B cell (primary cell): ENCODE measurements around the gene TMEM107. TPM values are rescaled to one million over a fixed set of nuclear protein-coding genes. Genes with fewer than 3 reads are reported as not detected.

Experiments used
- ATAC-seq: fragments of 200-7000 bp; cut with Tn5 transposase; one replicate; pipeline ENCODE4 v1.10.0; 2021; ENCODE audit warnings: low read depth, mild to moderate bottlenecking, moderate number of reproducible peaks, moderate library complexity
- CTCF ChIA-PET: fragments of 350-600 bp; sonication (Branson Sonifier 250); formaldehyde crosslinking; loops from one replicate; lab custom pipeline; 2021; ENCODE audit warnings: antibody characterized with exemption, inconsistent platforms; lab: Charles Lee
- POLR2A ChIA-PET: fragments of 350-600 bp; sonication (Branson Sonifier 250); formaldehyde crosslinking; loops from one replicate; lab custom pipeline; 2021; ENCODE audit warnings: antibody characterized with exemption; lab: Charles Lee
- DNase-seq: peaks from one replicate; pipeline ENCODE4 v3.0.0; 2013
- H2AFZ ChIP-seq: 2 replicates; pipeline ENCODE4 v1.6.1; 2012; ENCODE audit warnings: mild to moderate bottlenecking, low read depth, low read length; ENCODE audit not compliant: insufficient read depth, poor library complexity, severe bottlenecking
- H3K27ac ChIP-seq, 2 donors: 1 replicate in 1 of 2; 2 replicates in 1 of 2; pipeline ENCODE4 v1.5.1; 2012 to 2013; ENCODE audit warnings: low read length in 2 of 2, mild to moderate bottlenecking in 2 of 2, moderate library complexity in 1 of 2
- H3K27me3 ChIP-seq, 4 experiments: fragments of 200-600 bp in 1 of 4; sonication (generic) in 1 of 4; replicated peaks in 1 of 4; 1 replicate in 2 of 4; 2 replicates in 2 of 4; pipeline versions ENCODE4 v1.6.1 to v1.7.0; 2013 to 2016; ENCODE audit warnings: low read length in 3 of 4, mild to moderate bottlenecking in 2 of 4, mixed read lengths in 1 of 4, moderate library complexity in 1 of 4; ENCODE audit not compliant: insufficient read depth in 4 of 4, control insufficient read depth in 3 of 4; ENCODE audit errors: control extremely low read depth in 1 of 4
- H3K36me3 ChIP-seq, 2 experiments: replicated peaks in 1 of 2; 1 replicate in 1 of 2; 2 replicates in 1 of 2; pipeline versions ENCODE4 v1.6.1 to v1.7.1; 2013; ENCODE audit warnings: low read length in 1 of 2; ENCODE audit not compliant: insufficient read depth in 2 of 2, control insufficient read depth in 1 of 2; ENCODE audit errors: control extremely low read depth in 1 of 2, extremely low read depth in 1 of 2
- H3K4me1 ChIP-seq, 2 donors: fragments of 200-600 bp in 1 of 2; sonication (generic) in 1 of 2; 1 replicate in 1 of 2; 2 replicates in 1 of 2; pipeline versions ENCODE4 v1.5.1 to v1.6.1; 2013 to 2017; ENCODE audit warnings: low read length in 2 of 2; ENCODE audit not compliant: control insufficient read depth in 2 of 2, insufficient read depth in 2 of 2
- H3K4me2 ChIP-seq: replicated peaks from 2 replicates; pipeline ENCODE3; 2012; ENCODE audit warnings: mild to moderate bottlenecking, low read depth, low read length; ENCODE audit not compliant: poor library complexity, severe bottlenecking
- H3K4me3 ChIP-seq, 5 experiments: fragments of 200-600 bp in 1 of 5; sonication (generic) in 1 of 5; 1 replicate in 3 of 5; 2 replicates in 2 of 5; pipeline versions ENCODE4 v1.5.1 to v1.7.0; 2011 to 2016; ENCODE audit warnings: low read length in 4 of 5, mild to moderate bottlenecking in 4 of 5, low read depth in 2 of 5, control low read depth in 1 of 5, moderate library complexity in 1 of 5; ENCODE audit not compliant: insufficient read depth in 1 of 5; ENCODE audit errors: control extremely low read depth in 1 of 5, extremely low read depth in 1 of 5
- H3K79me2 ChIP-seq: fragments of 200-600 bp; sonication (generic); one replicate; pipeline ENCODE4 v1.6.0; 2016; ENCODE audit warnings: low read length; ENCODE audit not compliant: control insufficient read depth, insufficient read depth
- H3K9ac ChIP-seq: fragments of 200-600 bp; sonication (generic); 2 replicates; pipeline ENCODE4 v1.6.1; 2017; ENCODE audit warnings: mild to moderate bottlenecking, low read length, moderate library complexity
- H3K9me3 ChIP-seq, 3 donors: one replicate each; pipeline versions ENCODE4 v1.6.1 to v1.7.1; 2013; ENCODE audit warnings: low read length in 2 of 3; ENCODE audit not compliant: control insufficient read depth in 2 of 3, insufficient read depth in 1 of 3; ENCODE audit errors: control extremely low read depth in 1 of 3
- H4K20me1 ChIP-seq: 2 replicates; pipeline ENCODE4 v1.6.0; 2012; ENCODE audit warnings: mild to moderate bottlenecking, low read length; ENCODE audit not compliant: insufficient read depth, control insufficient read depth, poor library complexity, severe bottlenecking
- H3K27ac Mint-ChIP-seq: one replicate; pipeline ENCODE4 v1.8.0; 2021; ENCODE audit warnings: mixed read lengths
- H3K27me3 Mint-ChIP-seq: one replicate; pipeline ENCODE4 v1.8.0; 2021; ENCODE audit warnings: mixed read lengths
- H3K4me1 Mint-ChIP-seq: one replicate; pipeline ENCODE4 v1.8.0; 2021; ENCODE audit warnings: mixed read lengths
- H3K4me3 Mint-ChIP-seq: one replicate; pipeline ENCODE4 v1.8.0; 2021; ENCODE audit warnings: mixed read lengths
- H3K9me3 Mint-ChIP-seq: one replicate; pipeline ENCODE4 v1.8.0; 2022; ENCODE audit warnings: mixed read lengths; ENCODE audit not compliant: insufficient read depth
- CTCF ChIP-seq: fragments of 200-600 bp; IDR thresholded peaks from one replicate; pipeline ENCODE4 v1.8.0; 2022; ENCODE audit warnings: antibody characterized with exemption, mild to moderate bottlenecking
- EZH2 ChIP-seq: IDR thresholded peaks from 2 replicates; pipeline ENCODE4 v1.6.1; 2012; ENCODE audit warnings: borderline replicate concordance, low read depth, mild to moderate bottlenecking, moderate library complexity, low read length; ENCODE audit not compliant: insufficient read depth, poor library complexity, severe bottlenecking
- WGBS: methylation state at CpG from one replicate; pipeline ENCODE4 v1.1.5; 2013; ENCODE audit warnings: missing lambda C conversion rate; ENCODE audit not compliant: insufficient coverage; 5-methylcytosine and 5-hydroxymethylcytosine counted together
- intact Hi-C: fragments of 100-400 bp; cut with micrococcal nuclease; formaldehyde crosslinking; loops from one replicate; pipeline ENCODE4 v1.10.0; 2022
- polyA plus RNA-seq: library from polyadenylated mRNA; depleted of rRNA; stranded (reverse); fragments of >200 nt; gene quantifications from 2 replicates; pipeline ENCODE4 v1.2.3, GENCODE V29; 2012
- total RNA-seq, 2 donors: library from RNA; stranded (reverse); fragments of 120-200 nt in 1 of 2; gene quantifications; 1 replicate in 1 of 2; 2 replicates in 1 of 2; pipeline versions ENCODE4 v1.2.3 to v1.2.4, GENCODE V29; 2013 to 2022

Gene TMEM107
- total and polyA plus RNA-seq, 2 donors (not counting 1 experiment from before 2014, with no cell fraction given), result 13.3 to 30.3 TPM

DNA sequence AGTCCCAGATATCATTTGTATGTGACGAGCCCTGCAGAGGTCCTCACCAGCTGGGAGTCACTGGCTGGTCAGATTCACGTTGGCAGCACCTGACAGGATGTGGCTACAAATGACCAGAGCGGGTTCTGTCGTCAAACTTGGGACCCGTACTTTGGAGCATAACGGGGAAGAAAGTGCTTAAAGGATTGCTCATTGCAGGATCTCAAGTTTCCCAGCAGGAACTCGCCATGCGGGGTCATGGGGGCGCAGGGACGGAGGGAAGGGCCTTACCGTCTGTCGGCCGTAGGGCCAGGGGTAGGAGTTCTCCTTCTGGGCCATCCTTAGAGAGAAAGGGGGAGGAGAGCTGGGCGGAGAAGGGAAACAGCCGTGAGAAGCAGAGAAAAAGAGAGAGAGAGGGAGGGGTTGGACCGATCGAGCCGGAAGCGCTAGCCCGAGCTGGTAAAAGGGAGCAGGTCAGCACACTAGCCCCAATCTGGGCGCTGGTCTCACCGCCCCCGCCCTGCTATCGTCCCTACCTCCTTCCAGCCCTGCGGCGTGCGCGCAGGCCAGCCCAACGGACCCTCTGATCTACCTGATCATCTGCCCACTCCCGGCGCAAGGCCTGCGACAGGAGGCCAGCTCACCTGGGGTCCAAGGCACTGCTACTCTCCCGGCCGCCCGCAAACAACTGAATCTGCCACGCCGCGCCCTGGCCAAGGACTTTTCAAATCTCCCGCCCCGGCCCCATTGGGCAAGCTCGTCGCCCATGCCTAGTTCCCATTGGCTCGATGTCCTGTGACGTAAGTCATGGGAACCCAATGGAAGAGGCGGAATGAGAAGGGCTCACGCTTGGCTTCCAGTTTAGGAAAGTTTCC lies 34.0 kb upstream of the TMEM107 start, which contains the start of gene AURKB:
Gene AURKB (minus strand): TSS at position 669 of the 854 bp plus-strand sequence. CDS start 351 bp downstream, at position 318.
- peak within 1 kb of the TSS; percentile 39 for H3K27ac Mint-ChIP-seq
- H3K4me2 ChIP-seq, result peak within 1 kb of the TSS; percentile 90
- H3K27me3 Mint-ChIP-seq, result no peaks in the 10 kb centered on the region
- CTCF ChIA-PET, result interaction anchor here (0.7 to 3.5 kb wide), 12 partner anchors 8 to 99 kb away, joined by 3 to 21 read pairs (median 4); partner anchors contain the start of gene CTC1
- H2AFZ ChIP-seq, result peak within 1 kb of the TSS; percentile 85
- ATAC-seq (peak; percentile 100), DNase-seq (peak; percentile 94)
- H4K20me1 ChIP-seq, result no peaks in the 10 kb centered on the region
- H3K9me3 Mint-ChIP-seq, result no peaks in the 10 kb centered on the region
- TF ChIP-seq CTCF, result no peak
- no peak for TF ChIP-seq EZH2
- H3K27ac ChIP-seq, result peak within 1 kb of the TSS; percentile 59 to 66
- no peaks in the 10 kb centered on the region for H3K9me3 ChIP-seq
- H3K4me1 Mint-ChIP-seq, result peaks cover 15% of the 10 kb centered on the region
- POLR2A ChIA-PET, result interaction anchor here (0.6 to 2.4 kb wide), 10 partner anchors 9 to 58 kb away, joined by 3 to 13 read pairs (median 4); partner anchors contain the start of gene PER1
- H3K27me3 ChIP-seq, result no peaks in the 10 kb centered on the region
- H3K79me2 ChIP-seq, result peaks cover 5% of the 10 kb centered on the region
- H3K4me3 Mint-ChIP-seq, result peak within 1 kb of the TSS; percentile 86
- H3K4me3 ChIP-seq, result peak within 1 kb of the TSS; percentile 65 to 95 (median 76)
- WGBS, result 1% methylated on average over 38 of the region's 46 CpGs
- intact Hi-C loops, result loop anchor here (1.0 to 5.0 kb wide), 4 partner anchors 10 to 37 kb away; partner anchors contain the start of genes CTC1 and PFAS
- H3K9ac ChIP-seq, result peak within 1 kb of the TSS; percentile 83
- H3K4me1 ChIP-seq, result peaks cover 9 to 22% of the 10 kb centered on the region in 2 donors
- no peaks in the 10 kb centered on the region for H3K36me3 ChIP-seq
